ENCODE results near the gene SLC8B1.

Gene SLC8B1

DNA sequence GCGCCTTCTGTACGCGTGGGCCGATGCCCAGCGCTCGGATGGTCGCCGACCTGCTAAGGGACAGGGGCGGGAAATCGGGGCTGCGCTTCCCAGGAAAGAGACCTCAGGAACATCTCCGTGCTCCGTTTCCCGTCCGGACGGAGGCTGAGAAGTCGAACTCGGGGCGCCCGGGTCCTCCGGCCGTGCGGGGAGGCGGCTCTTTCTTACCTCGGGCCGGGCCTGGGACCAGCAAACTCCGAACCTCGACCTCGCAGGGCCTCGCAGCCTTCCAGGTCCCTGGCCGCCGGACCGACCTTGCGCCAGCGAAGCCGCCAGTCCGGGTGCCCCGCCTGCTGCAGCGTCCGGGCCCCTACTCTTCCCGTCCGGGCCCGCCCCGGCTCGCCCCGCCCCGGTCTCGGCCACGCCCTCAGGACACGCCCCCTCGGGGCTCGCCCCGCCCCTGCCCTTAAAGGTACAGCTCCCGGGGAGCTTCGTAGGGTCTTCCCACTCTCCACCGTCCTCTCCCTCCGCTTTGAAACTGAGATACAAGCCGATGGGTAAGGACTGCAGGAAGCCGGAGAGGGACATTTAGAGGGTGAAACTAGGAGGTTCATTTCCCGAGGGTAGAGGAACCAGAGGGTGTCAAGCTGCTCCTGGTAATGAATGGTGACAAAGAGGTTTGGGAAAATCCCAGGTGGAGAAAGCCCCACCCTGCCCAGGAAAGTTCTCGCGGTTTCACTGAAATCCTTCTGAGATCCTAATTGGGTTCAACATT is at the start of gene SLC8B1:
SLC8B1 (minus strand) TSS at position 324 of the 754 bp plus-strand sequence. CDS start 2,231 bp downstream, outside the sequence.
- ATAC-seq (peak; percentile 99), DNase-seq (peak; percentile 92)

GRCh38 chr12:113382206-113382605 is 47.3 kb upstream of the SLC8B1 start:
- no peak for DNase-seq
- no peak for ATAC-seq

- no peak for ATAC-seq
- DNase-seq = no peak
Observed at GRCh38 chr12:113381220-113381619, 46.3 kb upstream of the SLC8B1 start.

GRCh38 chr12:113378291-113378690 is 43.4 kb upstream of the SLC8B1 start:
- ATAC-seq (no peak), DNase-seq (no peak)

DNA sequence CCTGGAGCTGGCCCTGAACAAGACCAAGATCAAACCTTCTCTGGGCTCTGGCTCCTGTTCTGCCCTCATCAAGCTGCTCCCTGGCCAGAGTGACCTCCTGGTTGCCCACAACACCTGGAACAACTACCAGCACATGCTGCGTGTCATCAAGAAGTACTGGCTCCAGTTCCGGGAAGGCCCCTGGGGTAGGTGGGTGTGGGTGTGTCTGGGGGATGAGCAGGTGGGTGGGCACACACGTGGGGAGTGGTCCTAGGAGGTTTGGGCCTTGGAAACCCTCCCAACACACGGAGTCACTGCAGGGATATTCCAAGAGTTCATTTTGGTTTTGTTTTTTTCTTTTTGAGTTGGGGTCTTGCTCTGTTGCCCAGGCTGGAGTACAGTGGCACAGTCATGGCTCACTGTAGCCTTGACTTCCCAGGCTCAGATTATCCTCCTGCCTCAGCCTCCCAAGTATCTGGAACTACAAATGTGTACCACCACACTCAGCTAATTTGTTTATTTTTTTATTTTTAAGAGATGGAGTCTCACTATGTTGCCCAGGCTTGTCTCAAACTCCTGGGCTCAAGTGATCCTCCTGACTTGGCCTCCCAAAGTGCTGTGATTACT is 40.0 kb upstream of the SLC8B1 start:
- ATAC-seq (no peak), DNase-seq (no peak)

GRCh38 chr12:113373969-113374368 is 39.1 kb upstream of the SLC8B1 start:
- no peak for DNase-seq
- ATAC-seq = no peak

DNA sequence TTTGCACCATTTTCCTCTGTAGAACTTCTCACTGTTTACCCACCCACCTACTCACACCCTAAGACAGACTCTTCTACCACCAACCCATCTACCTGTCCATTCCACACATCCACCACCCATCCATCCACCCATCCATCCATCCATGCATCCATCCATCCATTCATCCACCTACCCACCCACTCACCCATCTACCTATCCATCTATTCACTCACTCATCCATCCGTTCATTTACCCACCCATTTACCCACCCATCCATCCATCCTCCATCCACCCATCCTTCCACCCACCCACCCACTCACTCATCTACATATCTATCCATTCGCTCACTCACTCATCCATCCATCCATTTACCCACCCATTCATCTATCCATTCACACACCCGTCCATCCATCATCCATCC is 38.5 kb upstream of the SLC8B1 start:
- no peak for ATAC-seq
- DNase-seq = no peak

GRCh38 chr12:113372371-113372770 is 37.5 kb upstream of the SLC8B1 start:
- no peak for DNase-seq
- ATAC-seq = no peak

GRCh38 chr12:113371808-113372207 is 36.9 kb upstream of the SLC8B1 start:
- no peak for DNase-seq
- no peak for ATAC-seq

GRCh38 chr12:113370923-113371682 is 36.2 kb upstream of the SLC8B1 start:
- ATAC-seq = no peak
- no peak for DNase-seq

GRCh38 chr12:113369391-113369985 is 34.6 kb upstream of the SLC8B1 start:
- no peak for ATAC-seq
- no peak for DNase-seq

- ATAC-seq (no peak), DNase-seq (no peak)
Observed at GRCh38 chr12:113368331-113368730, 33.4 kb upstream of the SLC8B1 start.

GRCh38 chr12:113366827-113367226 is 31.9 kb upstream of the SLC8B1 start:
- no peak for DNase-seq
- ATAC-seq = no peak

DNA sequence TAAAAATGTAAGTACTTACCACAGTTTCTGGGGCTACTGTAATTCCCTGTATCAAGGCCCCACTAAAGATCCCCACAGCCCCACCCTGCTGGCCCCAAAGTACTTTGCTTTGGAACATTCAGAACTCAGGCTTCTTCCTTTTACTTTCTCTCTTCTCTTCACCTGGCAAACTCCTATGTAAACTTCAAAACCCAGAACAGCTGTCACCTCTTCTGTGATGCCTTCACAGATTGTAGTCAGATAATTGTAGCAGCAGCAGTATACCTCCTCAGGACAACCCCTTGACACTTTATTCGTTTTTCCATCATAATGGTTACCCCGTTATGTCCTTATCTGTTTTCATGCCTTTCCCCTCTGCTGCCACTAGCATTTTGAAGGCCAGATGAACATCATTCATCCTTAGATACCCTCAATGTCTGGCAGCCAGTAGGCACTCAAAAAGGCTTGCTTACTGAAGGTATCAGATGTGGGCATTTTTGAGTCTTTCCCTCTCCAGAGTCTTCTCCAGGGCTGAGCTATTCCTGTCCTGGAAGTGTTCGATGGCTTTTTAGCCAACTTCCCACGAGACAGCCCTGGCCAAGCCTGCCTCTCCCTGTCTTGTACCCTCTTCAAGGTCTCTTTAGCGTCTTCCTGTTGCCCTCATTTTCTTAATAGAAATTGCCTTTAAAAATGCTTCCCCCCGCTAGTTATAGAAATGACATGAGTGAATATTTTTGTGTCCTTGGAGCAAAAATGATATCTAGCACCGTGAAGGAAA is 30.9 kb upstream of the SLC8B1 start:
- no peak for ATAC-seq
- DNase-seq = no peak

- no peak for ATAC-seq
Observed at GRCh38 chr12:113364698-113365097, 29.8 kb upstream of the SLC8B1 start.

DNA sequence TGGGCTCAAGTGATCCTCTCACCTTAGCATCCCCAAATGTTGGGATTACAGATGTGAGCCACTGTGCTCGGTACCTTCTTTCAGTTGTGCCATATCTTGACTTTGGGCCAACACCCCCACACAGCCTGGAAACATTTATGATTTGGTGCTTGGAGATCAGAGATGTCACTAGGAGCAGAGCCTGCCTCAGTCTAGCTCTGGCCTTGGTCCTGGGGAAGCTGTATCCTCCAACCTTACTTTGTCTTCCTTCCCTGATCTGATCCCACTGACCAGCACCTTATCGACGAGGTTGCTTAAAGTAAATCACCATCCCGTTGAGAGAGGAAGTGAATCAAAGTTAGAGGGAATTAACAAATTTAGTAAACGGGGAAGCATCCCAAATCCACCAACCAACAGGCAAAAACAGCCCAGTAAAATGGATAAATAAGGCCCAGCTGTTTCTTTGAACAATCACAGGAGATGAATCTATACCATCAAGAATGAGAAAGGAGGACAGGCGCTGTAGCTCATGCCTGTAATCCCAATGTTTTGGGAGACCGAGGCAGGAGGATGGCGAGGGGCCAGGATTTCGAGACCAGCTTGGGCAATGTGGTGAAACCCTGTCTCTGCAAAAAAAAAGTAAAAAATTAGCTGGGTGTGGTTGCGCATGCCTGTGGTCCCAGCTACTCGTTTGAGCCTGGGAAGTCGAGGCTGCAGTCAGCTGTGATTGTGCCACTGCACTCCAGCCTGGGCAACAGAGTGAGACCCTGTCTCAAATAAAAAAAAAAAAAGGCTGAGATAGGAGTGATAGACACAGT is 26.9 kb upstream of the SLC8B1 start:
- DNase-seq (no peak), ATAC-seq (no peak)

More at GRCh38 chr12:113364698-113365097, 29.8 kb upstream of the SLC8B1 start:
- no peak for DNase-seq

DNA sequence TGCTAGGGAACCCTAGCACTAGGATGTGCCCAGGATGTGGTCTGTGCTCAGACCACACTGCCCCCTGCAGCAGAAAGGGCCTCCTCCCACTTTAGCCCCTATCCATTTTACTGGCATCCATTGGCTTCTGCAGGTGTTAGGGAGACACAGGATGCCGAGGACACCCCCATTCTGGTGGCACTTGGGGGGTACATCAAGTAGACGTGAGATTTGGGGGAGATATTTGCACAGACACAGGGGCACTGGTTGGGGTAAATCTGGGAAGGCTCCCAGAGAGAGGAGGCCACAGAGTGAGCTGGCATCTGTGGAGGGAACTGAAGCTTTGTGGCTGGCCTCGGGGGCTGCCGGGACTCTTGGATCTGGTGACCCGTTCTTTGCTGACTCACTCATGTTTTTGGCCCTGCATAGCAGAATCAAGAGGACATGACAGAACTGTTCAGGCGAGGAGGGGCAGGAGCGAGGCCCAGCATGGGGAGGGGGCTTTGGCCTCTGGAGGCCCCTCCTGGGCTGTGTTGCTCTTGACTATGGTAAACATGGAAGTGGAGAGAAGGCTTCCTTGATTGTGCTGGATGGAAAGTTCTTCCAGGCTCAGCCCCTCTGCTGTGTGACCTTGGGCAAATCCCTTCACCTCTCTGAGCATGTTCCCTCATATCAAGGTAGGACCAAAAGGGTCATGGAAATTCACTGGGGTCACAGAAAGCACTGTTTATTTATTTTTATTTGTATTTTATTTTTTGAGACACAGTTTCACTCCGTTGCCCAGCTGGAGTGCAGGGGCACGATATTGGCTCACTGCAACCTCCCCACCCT is 25.2 kb upstream of the SLC8B1 start:
- DNase-seq (peak; percentile 17), ATAC-seq (no peak)

DNA sequence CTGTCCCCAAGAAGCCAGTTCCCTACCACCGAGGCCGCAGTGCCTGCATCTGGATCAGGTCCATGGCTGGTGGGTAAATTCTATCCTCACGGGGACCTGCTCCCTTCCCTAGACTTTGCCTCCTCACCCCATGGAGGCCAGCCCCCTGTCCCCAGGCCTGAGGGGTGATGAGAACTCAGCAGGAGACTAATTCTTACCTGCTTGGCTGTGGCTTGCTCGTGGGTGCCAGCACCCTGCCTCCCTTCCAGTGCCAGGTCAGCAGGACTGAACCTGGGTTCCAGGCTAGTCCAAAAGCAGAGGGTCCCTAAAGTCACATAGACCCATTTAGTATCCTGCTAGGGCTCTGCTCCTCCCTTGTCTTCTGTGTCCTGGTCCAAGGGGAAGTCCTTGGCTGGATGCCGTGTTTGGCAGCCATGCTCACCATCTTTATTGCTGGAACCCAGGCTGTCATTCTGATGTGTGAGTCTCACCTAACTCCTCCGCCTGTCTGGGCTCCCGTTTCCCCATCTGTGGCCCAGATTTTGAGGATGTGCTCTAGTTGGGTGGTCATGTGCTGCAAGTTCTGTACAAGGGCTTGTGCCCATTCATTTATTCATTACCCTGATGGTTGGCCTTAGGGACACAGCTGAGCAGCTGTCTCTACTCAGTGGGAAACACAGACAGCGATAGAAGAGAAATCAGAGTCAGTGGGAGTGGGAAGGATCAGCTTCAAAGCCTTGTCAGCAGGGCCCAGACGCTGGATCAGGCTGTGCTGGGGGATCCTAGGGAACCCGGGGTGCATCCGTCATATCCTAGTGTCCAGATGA is 24.4 kb upstream of the SLC8B1 start:
- DNase-seq (no peak), ATAC-seq (no peak)

GRCh38 chr12:113358381-113359132 is 23.6 kb upstream of the SLC8B1 start, which contains the start of gene PLBD2:
Gene PLBD2 (plus strand): TSS chr12:113358587. CDS start chr12:113358601, 14 bp downstream.
- peak; percentile 98 for ATAC-seq
- DNase-seq = peak; percentile 95
